TTC549 (cell line): ENCODE data around the gene QSOX2.

ENCODE experiments used
- FAIRE-seq: peaks from 2 replicates; lab custom pipeline; 2012; peaks lifted over from hg19 to GRCh38; lab: Jason Lieb, UNC

Gene QSOX2

GRCh38 chr9:136187683-136188586 is 57.7 kb downstream of the QSOX2 start:
- FAIRE-seq: no peak

DNA sequence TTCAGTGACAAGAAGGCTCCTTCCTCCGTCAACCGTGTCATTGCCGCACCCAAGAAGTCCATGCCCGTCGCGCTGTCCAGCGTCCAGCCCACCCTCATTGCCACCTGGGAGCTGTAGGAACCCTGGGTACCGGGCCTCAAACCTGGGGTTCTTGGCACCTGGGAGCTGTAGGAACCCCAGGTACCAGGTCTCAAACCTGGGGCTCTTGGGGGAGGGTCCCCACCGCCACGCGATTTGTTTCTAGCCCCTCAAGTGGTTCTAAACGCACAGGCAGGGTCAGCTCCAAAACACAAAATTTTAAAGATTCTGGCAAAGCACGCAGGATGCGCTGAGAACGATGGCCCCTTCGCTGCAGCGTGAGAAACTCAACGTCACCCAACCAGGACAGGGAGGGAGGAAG is 58.4 kb downstream of the QSOX2 start:
- FAIRE-seq: no peak

DNA sequence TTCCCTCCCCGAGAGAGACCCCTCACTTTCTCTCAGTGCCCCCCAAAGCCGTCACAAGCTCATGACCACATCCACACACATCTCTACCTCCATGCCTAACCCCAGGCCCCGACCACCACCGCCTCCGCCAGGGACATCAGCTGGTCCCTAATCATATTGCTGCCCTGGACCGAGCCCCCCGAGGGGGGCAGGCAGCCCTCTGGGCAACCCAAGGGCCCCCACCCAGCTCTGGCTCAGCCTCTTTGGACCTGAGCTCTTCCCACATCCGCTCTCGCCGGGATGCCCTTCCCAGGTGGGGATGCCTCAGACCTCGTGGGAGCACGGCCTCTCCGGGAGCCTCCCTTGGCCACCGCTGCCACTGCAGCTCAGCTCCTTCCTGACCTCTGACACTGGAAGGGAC is 59.2 kb downstream of the QSOX2 start:
- FAIRE-seq: no peak

DNA sequence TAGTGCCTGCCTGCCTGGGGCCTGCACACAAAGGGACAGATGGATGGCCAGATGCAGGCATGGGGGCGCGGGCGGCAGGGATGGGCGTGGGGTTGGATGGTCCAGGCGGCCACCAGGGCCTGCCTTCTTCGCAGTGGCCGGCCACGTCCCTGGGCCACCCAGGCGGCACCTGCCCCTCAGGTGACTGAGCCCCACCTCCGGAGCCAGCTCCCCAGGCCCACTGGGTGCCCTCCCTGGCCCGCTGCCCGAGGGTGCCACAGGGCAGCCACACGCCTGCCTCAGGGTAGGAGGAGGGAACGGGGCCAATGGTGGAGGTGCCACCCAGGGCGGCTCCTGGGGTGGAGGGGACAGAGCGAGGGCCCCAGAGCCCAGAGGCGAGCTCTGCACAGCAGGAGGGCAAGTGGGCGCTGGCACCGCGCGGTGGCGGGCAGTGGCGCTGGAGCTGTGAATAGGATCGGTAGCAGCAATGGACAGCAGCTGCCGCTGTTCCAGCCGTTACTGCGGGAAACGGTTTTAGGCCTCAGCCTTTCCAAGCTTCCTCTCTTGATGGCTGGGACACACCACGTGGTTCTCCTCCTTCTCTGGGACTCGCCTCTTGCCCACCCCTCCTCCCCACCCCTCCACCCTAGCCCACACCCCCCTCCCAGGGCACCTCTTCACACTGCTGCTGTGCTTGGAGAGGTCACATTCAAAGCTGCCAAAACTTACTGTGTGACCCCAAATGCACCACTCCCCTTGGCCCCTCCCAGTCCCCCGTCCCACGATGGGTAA is 59.8 kb downstream of the QSOX2 start:
- no peak for FAIRE-seq

- no peak for FAIRE-seq
Observed at GRCh38 chr9:136185066-136185465, 60.5 kb downstream of the QSOX2 start.

GRCh38 chr9:136182850-136183422 is 62.7 kb downstream of the QSOX2 start:
- FAIRE-seq: no peak

GRCh38 chr9:136182420-136182787 is 63.2 kb downstream of the QSOX2 start:
- FAIRE-seq: no peak

GRCh38 chr9:136181784-136182419 is 63.7 kb downstream of the QSOX2 start:
- no peak for FAIRE-seq

GRCh38 chr9:136180586-136180985 is 65.0 kb downstream of the QSOX2 start:
- FAIRE-seq: no peak

- no peak for FAIRE-seq
Observed at GRCh38 chr9:136179761-136180160, 65.9 kb downstream of the QSOX2 start.

GRCh38 chr9:136179101-136179616 is 66.5 kb downstream of the QSOX2 start:
- no peak for FAIRE-seq

GRCh38 chr9:136178773-136179075 is 66.9 kb downstream of the QSOX2 start:
- no peak for FAIRE-seq

GRCh38 chr9:136178061-136178772 is 67.4 kb downstream of the QSOX2 start:
- no peak for FAIRE-seq

DNA sequence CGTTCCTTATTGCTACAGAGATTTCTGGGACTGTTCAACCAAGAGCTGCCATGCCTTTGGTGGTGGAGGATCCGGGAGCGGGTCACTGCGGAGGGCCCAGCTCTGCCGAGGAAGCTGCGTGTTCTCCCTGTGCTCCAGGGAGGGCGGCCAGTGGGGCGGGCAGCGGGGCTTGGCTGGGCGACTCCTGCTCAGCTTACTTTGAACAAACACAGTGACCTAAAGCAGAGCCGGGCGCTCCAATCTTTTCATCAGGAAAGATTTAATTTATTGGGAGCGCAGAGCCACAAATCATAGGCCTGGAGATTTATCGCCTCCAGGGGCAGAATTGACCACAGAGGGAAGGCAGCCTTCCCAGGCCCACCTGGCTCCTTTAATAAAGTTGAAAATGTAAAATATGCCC is 68.4 kb downstream of the QSOX2 start:
- FAIRE-seq: no peak

GRCh38 chr9:136175616-136176197 is 69.9 kb downstream of the QSOX2 start:
- FAIRE-seq: no peak

GRCh38 chr9:136174779-136175615 is 70.6 kb downstream of the QSOX2 start:
- FAIRE-seq: no peak

- no peak for FAIRE-seq
Observed at GRCh38 chr9:136173648-136174290, 71.8 kb downstream of the QSOX2 start.

DNA sequence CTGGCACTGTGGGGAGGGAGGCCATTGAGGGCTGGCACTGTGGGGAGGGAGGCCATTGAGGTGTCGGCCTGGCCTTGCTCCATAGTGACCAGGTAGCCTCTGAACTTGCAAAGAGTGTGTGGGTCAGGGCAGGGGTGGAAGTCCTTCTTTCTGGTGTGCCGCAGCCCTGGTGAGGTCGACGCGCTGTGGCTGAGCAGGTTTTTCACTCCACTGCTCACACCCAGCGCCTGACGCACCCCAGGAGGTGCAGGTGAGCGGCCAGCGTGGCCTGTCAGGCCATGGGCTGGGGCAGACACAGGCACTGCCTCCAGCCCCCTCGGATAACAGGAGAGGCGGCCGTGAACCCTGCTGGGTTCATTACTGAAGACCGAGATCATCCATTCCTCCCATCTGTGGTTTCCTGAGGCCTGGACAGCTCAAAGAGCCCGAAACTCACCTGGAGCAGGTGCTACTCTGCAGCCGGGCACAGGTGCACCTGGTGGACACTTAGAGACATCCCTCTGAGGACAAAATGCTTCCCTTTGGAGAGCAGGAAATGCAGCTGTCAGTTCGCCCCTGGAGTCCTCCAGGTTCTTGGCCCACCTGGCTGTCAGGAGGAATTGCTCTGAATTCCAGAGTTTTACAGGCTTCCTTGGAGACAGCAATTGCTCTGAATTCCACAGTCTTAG is 73.1 kb downstream of the QSOX2 start:
- no peak for FAIRE-seq

DNA sequence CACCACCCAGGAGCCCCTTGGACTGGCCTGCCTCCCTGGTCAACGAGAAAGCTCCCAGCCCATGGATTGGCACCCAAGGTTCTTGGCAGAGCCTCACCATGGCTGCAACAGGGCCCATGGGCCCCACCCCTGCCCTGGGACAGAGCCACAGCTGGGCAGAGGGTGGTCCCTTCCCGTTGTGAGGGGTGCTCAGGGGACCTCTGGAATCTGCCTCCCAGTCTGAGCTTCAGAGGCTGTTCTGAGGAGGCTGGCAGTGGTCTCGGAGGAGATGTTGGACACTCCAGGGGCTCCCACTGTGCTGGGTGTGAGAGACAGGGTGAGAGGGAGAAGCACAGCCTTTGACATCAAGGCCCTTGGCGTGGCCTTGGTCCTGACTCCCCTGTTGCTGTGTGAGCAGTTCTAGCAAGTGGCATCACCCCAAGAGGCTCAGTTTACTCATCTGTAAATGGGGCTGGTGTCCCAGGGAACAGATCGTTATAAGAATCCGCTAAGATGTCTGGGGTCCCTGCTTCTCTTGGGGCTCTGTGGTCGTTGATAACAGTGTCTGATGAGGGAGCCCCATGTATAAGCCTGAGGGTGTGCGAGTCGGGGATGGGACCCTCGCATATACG is 73.7 kb downstream of the QSOX2 start:
- FAIRE-seq: no peak
